Left renal pelvis (tissue), 4 donors: ENCODE data around the gene DOK6. TPM values are rescaled to one million over a fixed set of nuclear protein-coding genes. Genes with fewer than 3 reads are reported as not detected.

Source experiments
- DNase-seq, 4 donors: peaks; one replicate each; pipeline ENCODE4 v3.0.0-alpha.2; 2013; ENCODE audit warnings: low read depth in 4 of 4, low spot score in 3 of 4
- polyA plus RNA-seq, 4 donors: library from polyadenylated mRNA; unstranded; fragments of 120-200 nt; gene quantifications; one replicate each; pipeline ENCODE4 v1.2.1, GENCODE V29; 2013; ENCODE audit not compliant: insufficient read length in 4 of 4

The DOK6 gene
- polyA plus RNA-seq, 4 donors, result 6.6 to 19.2 (median 16.9) TPM

- DNase-seq, result no peak
These were observed 128.5 kb downstream of the DOK6 start for GRCh38 chr18:69529151-69529550.

GRCh38 chr18:69531973-69532372 is 131.3 kb downstream of the DOK6 start:
- DNase-seq, result no peak

DNA sequence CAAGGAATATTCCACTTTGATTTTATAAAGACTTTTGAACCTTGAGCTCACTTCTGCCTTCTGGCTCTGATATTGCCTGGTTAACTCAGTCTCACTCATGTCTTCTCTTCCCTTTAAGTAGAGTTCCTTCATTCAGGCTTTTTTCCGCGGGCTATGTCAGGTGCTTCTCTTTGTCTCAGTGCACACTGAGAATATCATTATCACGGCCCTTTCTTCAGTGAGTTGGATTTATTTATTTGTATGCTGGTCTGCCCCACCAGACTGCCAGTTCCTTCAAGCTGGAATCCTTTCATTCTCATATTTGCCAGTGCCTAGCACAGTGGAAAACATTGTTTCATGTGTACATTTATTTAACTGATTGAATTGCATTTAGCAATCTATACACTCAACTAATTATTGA is 136.5 kb downstream of the DOK6 start:
- no peak for DNase-seq

DNA sequence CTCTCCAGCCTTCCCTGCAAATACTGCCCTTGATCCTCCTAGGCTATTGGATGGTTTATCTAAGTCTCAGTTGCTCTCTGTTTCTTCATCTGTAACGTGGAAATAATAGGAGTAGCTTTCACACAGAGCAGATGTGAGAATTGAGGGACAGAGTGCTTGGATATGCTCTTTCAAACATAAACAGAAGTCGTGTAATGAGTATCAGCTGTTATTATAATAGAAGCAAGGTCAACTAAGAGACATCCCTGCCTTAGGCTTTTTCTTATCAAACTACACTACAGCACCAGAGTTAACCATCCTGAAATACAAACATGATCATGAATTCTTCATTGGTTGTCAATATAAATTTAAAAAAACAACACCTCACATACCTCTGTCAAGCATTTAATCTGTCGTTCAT is 138.2 kb downstream of the DOK6 start:
- no peak for DNase-seq

DNA sequence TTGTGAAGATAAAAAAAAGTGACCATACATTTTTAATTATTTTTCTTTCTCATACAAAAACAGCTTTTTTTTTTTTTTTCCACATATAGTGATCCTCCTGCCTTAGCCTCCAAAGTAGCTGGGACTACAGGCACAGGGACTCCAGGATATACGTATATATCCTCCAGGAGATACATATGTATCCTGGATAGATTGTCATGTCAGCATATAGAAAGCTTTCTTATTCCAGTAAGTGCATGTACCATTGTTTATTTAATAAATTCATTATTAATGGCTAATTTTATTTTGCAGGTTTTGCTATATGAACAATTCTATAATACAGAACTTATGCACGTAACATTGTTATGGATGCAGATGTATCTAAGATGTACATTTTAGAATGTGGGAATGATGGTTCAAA is 138.7 kb downstream of the DOK6 start:
- no peak for DNase-seq

DNA sequence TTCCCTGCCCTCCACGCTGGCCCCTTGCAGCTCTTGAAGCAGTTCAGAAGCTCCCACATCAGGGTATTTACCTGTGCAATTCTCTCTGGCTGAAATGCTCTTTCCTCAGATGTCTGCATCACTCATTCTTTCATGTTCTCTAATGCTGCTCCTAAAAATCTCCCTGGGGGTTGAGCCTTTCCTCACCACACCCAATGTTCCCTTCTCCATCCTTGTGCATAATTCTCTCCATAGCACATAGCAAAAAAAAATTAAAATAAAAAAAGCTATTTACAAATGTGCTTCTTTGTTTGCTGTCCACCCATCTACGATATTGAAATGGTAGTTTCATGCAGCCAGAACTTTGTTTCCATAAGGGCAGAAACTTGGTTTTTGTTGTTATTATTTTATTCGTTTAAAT is 155.5 kb downstream of the DOK6 start:
- no peak for DNase-seq

DNA sequence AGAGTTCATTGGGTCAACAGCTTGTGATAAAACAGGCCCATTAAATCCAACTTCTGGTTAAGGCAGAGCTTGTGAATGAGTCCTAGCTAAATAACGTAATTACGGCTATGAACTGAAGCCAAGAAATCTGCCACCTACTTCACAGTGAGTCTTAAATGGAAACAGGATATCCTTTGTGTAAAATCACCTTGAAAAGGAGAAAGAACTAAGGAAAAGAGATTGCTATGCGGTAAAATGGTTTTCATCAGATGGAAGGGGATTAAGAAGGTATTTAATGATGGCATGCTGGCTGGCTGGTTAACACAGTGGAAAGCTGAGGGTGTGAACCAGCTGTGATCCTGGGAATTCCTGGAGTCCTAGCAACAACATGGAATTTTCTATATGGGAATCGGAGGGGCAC is 156.6 kb downstream of the DOK6 start:
- DNase-seq, result no peak

- DNase-seq, result no peak
These were observed 157.4 kb downstream of the DOK6 start for GRCh38 chr18:69558052-69558451.

DNA sequence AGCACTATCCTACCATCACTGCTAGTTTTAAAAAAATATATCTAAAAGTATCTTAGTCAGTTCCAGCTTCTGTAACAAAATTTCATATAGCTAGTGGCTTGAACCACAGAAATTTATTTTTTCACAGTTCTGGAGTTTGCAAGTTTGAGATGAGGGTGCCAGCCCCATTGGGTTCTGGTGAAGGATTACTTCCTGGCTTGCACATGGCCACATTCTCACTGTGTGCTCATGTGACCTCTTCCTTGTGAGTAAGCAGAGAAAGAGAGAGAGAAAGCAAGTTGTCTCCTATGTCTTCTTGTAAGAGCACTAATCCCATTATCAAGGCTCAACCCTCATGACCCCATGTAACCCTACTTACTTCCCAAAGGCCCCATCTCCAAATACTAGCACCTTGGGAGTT is 158.9 kb downstream of the DOK6 start:
- DNase-seq, result no peak

DNA sequence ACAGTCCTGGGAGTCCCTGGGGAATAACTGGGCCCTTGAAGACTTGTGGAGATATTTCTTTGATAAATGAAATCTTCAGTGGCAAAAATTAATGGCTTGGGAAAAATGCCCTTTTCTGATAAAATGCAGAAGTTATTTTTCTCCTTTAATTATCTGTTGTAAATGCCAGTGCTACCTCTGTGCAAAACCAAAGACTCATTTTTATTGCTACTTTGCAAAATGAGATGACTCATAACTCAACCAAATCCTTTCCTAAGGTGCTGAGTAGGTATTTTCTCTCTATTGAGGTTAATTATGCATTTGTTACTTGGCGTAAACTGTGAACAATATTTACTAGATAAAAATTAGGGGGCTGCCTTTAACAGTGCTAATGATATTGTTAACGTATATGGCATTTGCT is 163.9 kb downstream of the DOK6 start:
- no peak for DNase-seq

GRCh38 chr18:69567813-69568488 is 167.3 kb downstream of the DOK6 start:
- no peak for DNase-seq

DNA sequence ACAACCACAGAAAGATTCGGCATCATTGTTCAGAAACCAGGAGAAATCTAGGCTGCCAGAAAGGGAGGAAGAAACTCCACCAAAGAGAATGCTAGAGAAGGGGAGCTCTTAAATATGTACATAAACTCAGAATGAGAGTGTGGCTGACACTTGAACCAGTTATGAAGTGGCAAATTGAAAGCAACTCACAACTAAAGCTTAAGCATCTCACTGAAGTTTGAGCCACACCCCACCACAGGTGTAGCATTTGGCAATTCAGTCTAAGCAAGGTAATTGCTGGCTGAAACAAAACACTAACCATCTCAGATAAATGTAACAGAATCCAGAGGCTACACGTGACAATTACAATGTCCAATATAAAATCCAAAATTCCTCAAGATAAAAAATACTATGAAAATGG is 168.4 kb downstream of the DOK6 start:
- no peak for DNase-seq

GRCh38 chr18:69574401-69574800 is 173.7 kb downstream of the DOK6 start:
- DNase-seq, result no peak

- no peak for DNase-seq
These were observed 179.4 kb downstream of the DOK6 start for GRCh38 chr18:69580107-69580506.

DNA sequence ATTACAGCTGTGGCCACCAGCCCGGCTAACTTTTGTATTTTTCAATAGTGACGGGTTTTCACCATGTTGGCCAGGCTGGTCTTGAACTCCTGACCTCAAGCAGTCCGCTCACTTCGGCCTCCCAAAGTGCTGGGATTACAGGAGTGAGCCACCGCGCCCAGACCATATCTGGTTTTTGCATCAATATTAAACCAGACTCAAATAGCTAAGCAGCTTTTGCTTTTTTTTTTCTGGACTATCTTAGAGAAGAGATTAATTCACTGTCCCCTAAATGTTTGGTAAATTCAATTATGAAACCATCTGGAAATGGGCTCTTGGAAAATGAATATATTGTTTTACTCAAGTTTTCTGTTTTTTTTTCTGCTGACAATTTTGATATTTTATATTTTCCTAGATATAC is 183.7 kb downstream of the DOK6 start:
- DNase-seq, result no peak

- no peak for DNase-seq
These were observed 185.0 kb downstream of the DOK6 start for GRCh38 chr18:69585696-69586095.

GRCh38 chr18:69586537-69586936 is 185.8 kb downstream of the DOK6 start:
- DNase-seq, result no peak

GRCh38 chr18:69588301-69588700 is 187.6 kb downstream of the DOK6 start:
- DNase-seq, result no peak

GRCh38 chr18:69590150-69590549 is 189.5 kb downstream of the DOK6 start:
- no peak for DNase-seq

DNA sequence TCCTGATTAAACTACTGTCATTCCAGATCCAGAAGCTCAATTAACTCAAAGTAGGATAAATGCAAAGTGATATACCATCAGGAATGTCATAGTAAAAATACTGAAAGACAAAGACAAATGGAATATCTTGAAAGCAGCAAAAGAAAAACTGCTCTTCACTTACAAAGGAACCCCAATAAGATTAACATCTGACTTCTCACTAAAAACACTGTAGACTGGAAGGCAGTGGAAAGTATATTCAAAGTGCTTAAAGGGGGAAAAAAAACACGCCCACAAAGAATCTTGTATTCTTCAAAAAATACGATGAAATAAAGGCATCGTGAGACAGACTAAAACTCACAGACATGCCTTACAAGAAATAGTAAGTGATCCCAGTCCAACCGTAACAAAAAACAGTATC is 195.7 kb downstream of the DOK6 start:
- DNase-seq, result no peak

DNA sequence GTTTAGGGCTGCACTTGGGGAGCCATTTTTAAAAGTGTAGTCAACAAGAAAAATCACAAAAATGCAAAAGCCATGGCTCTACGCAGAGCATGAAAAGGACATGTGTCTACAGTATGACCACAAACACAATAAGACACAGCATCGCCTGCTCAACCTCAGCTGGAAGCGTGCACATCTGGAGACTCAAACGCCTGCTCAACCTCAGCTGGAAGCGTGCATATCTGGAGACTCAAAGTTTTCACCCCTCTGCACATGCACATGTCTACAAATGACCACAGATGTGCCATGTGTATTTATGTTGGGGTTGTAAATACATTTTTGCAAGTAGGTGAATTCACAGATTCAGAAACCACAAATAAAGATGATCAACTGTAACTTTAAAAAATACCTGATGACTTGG is 196.9 kb downstream of the DOK6 start:
- no peak for DNase-seq

GRCh38 chr18:69599377-69599776 is 198.7 kb downstream of the DOK6 start:
- DNase-seq, result no peak

DNA sequence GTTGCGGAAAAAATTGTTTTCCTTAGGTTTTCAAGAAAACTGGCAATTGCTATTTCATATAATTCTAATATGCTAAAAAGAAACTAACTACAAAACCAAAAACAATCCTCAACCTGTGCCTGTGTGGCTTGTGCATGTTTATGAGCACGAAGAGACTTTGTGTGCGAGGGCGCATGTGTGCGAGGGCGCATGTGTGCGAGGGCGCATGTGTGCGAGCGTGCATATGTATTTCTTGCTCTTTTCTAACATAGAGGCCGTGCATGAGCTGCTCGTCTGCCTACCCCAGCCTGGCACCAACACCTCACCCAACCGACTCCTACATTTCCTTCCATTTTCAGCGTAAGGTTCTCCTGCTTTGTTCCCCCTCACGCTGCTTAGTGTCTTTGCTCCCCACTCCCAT is 211.6 kb downstream of the DOK6 start:
- no peak for DNase-seq
